ENCODE measurements around the gene STT3A.
"Not testable (repeated sequence)": the region's sequence is repeated elsewhere in the genome, so short reads cannot be mapped to it uniquely, and the experiment has no call there.

Gene STT3A

GRCh38 chr11:125592305-125593113, at the start of gene STT3A:
Gene STT3A (plus strand): TSS chr11:125592852. CDS start chr11:125595916, 3,064 bp downstream.
- peak; percentile 100 for DNase-seq

GRCh38 chr11:125550780-125551179, 41.9 kb upstream of the STT3A start:
- DNase-seq: no peak

GRCh38 chr11:125551835-125552342, 40.8 kb upstream of the STT3A start:
- no peak for DNase-seq

GRCh38 chr11:125552927-125553326, 39.7 kb upstream of the STT3A start:
- DNase-seq: no peak

GRCh38 chr11:125553357-125553756, 39.3 kb upstream of the STT3A start:
- no peak for DNase-seq

- DNase-seq: no peak
These were observed 38.6 kb upstream of the STT3A start for GRCh38 chr11:125554038-125554437.

- no peak for DNase-seq
These were observed 32.8 kb upstream of the STT3A start for GRCh38 chr11:125559888-125560287.

- no peak for DNase-seq
These were observed 30.7 kb upstream of the STT3A start for GRCh38 chr11:125561924-125562323.

- DNase-seq: no peak
These were observed 30.2 kb upstream of the STT3A start for GRCh38 chr11:125562430-125562829.

- DNase-seq: no peak
These were observed 28.3 kb upstream of the STT3A start for GRCh38 chr11:125564357-125564756.

GRCh38 chr11:125566235-125566634, 26.4 kb upstream of the STT3A start:
- DNase-seq: no peak

- peak; percentile 95 for DNase-seq
These were observed 23.4 kb upstream of the STT3A start, which contains the start of gene EI24 for GRCh38 chr11:125568970-125569914. Gene EI24 (plus strand): TSS chr11:125569477. CDS start chr11:125572528, 3,051 bp downstream.

GRCh38 chr11:125569915-125570621, 22.6 kb upstream of the STT3A start:
- DNase-seq: no peak

- DNase-seq: no peak
These were observed 21.7 kb upstream of the STT3A start for GRCh38 chr11:125570952-125571351.

- DNase-seq: no peak
These were observed 19.7 kb upstream of the STT3A start for GRCh38 chr11:125572916-125573315.

GRCh38 chr11:125577181-125577580, 15.5 kb upstream of the STT3A start:
- not testable (repeated sequence) for DNase-seq

- no peak for DNase-seq
These were observed 13.9 kb upstream of the STT3A start for GRCh38 chr11:125578783-125579182.

- no peak for DNase-seq
These were observed 12.8 kb upstream of the STT3A start for GRCh38 chr11:125579811-125580210.

GRCh38 chr11:125583496-125583895, 9.2 kb upstream of the STT3A start:
- no peak for DNase-seq

GRCh38 chr11:125585487-125585886, 7.2 kb upstream of the STT3A start:
- DNase-seq: no peak

- DNase-seq: no peak
These were observed 6.0 kb upstream of the STT3A start for GRCh38 chr11:125586623-125587022.

GRCh38 chr11:125587480-125587879, 5.2 kb upstream of the STT3A start:
- no peak for DNase-seq

GRCh38 chr11:125588505-125588904, 4.1 kb upstream of the STT3A start:
- no peak for DNase-seq
